Measurements from ENCODE around the gene AOPEP.
A peak's percentile ranks its signal among the peaks of the same experiment; 100 is the strongest.

AOPEP gene

GRCh38 chr9:94794476-94795167, 68.1 kb downstream of the AOPEP start:
- peak; percentile 18 to 50 (median 49) for DNase-seq

GRCh38 chr9:94796687-94797086, 70.2 kb downstream of the AOPEP start:
- no peak for DNase-seq

GRCh38 chr9:94798201-94798600, 71.7 kb downstream of the AOPEP start:
- DNase-seq: no peak

DNA sequence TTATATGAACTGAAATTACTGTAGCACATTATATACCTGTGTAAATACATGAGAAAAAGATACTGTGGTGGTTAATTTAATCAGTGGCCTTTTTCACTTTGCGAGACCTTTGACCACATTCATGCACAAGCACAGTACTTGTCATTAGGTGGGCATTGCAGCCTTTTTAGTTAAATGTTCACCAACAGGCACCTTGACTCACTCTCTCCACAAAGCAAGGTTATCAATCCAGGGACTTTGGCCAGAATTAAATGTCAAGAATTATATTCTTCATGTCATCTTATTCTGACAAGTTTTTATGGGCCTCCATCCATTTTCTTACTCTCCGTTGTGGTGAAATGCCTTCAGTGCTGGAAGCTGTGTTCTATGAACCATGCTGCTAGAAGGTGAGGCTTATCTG, 72.2 kb downstream of the AOPEP start:
- no peak for DNase-seq

DNA sequence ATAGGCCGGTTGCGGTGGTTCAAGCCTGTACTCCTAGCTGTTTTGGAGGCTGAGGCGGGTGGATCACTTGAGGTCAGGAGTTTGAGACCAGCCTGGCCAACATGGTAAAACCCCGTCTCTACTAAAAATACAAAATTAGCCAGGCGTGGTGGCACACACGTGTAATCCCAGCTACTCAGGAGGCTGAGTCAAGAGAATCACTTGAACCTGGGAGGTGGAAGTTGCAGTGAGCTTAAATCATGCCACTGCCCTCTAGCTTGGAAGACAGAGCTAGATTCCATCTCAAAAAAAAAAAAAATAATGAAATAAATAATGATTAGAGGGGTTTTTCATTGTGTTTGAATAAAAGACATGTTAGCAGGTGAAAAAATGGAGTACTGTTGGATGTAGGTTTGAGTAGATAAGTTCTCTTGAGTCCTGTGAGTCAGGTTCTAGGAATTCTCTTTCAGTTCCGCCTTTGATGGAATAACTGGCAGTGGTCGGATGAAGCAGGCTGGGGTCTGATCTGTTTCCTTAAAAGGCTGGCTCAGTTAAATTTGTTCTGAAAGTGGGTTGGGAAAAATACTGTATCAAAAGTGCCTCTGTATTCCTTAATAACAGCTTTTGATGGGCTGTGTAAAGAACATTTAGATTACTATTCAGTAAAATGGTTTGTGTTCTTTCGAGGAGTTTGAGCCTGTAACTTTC, 73.2 kb downstream of the AOPEP start:
- DNase-seq: no peak

DNA sequence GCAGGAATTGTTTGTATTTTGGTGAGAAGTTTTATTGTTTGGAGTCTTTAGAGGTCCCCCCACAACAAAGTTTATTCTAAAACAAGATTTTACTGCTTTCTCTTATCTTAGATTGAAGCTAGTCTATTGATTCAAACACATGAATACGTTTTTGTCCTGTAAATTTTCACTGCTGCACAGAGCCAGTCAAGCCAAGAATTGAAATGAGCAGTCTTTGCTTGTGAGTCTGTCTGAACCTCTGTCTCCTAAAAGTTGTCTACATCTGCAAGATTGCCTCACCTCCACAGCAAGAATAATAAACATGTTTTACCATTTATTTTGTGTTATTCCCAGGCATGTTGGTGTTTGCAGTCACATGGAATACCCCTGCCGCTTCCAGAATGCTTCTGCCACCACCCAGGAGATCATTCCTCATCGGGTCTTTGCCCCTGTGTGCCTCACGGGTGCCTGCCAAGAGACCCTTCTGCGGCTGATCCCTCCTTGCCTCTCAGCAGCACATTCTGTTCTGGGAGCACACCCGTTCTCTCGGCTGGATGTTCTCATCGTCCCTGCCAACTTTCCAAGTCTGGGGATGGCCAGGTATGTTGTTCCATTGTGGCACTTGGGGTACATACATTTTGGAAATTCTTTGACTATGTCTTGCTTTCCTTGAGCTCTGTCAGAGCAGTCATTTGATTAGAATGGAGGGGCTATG, 74.1 kb downstream of the AOPEP start:
- no peak for DNase-seq

- DNase-seq: no peak
These were observed 74.7 kb downstream of the AOPEP start for GRCh38 chr9:94801234-94801633.

DNA sequence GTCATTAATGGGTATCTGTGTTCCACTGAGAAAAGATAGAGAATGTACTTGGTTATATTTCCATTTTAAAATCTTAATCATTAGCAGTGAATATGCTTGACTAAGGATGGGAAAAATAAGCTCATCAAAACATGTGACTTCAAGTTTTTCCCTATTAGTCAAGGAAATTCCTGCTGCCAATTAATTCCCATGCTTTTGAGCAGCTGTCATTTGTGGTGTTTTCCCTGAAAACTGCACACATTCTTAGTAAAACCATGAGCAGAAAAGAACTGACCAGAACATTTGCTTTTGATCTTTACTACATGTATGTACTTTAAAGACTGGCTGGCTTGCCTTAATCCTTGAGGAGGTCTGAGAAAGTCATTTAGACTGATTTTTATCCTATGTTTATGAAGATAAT, 75.2 kb downstream of the AOPEP start:
- DNase-seq: peak in 2 of 3 donors; percentile 5 to 34

DNA sequence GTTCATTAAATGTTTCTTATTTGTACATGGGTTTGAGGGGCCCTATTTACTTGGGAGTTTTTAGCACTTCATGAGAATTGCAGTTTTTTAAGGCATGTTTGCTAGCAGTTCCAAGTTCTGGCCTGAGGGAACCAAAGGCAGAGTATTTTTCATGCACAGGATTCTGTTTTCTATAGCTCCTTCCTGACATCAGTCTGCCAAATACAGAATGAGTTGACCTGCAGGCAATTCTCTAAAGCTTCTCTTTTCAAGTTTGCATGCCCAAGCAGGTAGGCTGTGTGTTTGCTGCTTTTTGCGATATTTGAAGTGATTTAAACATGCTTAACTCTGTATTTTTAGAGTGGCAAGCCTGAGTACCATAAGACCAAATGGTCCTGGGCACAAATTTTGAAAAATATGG, 75.8 kb downstream of the AOPEP start:
- DNase-seq: no peak

GRCh38 chr9:94802793-94803192, 76.3 kb downstream of the AOPEP start:
- DNase-seq: peak in 1 of 3 donors; percentile 17

DNA sequence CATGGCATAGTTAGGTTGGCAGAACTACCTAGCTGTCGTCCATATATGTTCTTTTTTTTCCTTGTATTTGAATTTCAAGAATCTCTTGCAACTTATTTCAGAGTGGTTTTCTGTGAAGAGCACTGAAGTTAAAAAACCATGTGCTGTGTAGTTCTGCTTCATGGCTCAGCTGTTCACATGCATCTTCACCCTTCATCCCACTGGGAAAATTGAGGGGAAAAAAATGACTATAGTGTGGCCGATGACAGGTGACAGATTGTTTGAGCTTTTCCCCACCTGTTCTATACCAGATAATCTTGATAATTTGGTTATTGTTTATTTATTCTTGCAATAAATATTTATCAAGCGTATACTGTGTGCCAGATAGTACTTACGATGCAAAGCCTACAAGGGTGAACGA, 77.8 kb downstream of the AOPEP start:
- no peak for DNase-seq

DNA sequence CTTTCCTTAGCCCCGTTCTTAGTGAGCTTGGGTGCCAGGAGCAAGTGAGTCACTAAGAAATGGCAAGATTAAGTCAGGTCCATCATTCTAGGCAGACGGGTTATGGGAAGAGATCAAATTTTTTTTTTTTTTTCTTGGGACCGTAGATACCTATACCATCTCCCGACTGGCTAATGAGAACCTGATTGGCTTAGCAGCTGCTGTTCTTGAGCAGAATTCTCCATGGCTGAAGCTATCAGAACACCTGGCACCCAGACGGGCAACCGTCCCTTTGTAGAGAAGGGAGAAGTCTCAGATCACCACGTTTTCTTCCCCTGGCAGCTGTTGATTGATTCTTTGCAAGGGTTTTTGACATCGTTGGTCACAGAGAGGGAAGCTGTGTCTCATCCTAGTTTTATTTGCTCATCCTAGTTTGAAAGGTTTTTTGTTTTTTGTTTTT, 78.6 kb downstream of the AOPEP start:
- DNase-seq: peak in 2 of 3 donors; percentile 10

GRCh38 chr9:94805585-94805984, 79.1 kb downstream of the AOPEP start:
- DNase-seq: peak in 2 of 3 donors; percentile 40 to 52

- DNase-seq: no peak
These were observed 79.9 kb downstream of the AOPEP start for GRCh38 chr9:94806307-94806893.

DNA sequence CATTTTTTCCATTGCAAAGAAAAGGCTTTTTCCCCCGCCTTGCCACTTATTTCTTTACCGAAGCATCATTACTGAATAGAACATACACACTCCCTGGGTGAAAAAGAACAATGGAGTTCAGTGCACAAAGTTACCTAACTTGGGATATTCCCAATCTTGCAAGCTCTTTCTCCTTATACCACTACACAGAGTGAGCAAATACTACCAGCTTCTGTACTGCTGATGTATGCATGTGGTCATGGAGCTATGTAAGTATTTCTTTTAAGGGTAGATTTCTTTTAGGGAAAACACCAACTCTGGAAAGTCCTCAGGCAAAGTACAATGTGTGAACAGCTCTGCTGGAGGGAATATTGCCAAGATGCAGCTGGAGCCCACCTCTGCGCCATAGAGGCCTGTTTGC, 81.1 kb downstream of the AOPEP start:
- DNase-seq: peak; percentile 28 to 66 (median 36)

DNA sequence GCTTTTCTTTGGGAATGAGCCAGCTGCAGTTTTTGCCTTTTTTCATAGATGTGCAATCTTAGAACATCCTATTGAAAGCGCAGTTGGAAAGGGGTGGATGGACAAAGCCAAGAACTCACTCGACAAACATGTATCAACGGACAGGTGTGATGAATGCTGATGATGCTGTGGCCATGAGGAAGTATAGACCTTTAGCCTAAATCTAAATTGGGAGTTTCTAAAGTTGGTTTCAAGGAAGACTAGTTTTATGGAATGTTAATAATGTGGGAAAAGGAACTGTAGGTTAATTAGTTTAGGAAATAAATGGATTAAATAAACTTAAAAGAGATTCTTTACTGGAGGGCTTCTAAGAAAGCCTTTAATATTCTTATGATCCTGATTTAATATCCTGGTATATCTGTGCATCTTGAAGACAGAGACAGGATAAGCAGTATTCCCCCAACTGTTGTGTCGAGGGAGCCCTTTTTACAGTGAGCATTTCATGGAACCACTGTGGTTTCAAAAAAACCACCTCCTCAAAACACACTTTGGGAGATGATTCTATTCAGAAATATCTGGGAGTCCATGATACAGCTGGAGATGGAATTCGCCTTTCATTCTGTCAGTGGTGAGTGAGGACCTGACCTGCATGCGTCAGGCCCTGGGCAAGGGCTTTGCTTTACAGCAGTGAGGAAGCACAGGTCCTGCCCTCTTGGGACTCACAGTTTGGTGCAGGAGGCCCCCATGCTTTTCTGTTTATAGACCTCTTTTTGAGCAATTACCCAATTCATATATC, 82.6 kb downstream of the AOPEP start:
- no peak for DNase-seq

DNA sequence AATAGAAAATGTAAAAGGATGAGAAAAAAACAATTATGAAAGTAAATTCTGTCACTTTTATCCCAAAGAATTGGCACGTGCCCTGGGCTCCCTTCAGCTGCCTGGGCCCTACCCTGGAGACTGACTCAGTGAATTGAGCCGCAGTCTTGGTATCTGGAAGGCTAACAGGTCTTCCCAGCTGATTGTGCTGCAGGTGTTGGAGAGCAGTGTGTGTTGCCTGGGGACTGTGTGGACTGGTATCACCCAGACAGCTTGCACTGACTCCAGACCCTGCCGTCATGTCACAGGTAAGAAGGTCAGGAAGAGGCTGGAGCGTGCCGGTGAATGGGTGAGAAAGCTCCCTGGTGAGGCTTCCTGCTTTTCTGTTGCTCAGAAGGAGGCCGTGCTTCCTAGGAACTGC, 83.3 kb downstream of the AOPEP start:
- DNase-seq: no peak

DNA sequence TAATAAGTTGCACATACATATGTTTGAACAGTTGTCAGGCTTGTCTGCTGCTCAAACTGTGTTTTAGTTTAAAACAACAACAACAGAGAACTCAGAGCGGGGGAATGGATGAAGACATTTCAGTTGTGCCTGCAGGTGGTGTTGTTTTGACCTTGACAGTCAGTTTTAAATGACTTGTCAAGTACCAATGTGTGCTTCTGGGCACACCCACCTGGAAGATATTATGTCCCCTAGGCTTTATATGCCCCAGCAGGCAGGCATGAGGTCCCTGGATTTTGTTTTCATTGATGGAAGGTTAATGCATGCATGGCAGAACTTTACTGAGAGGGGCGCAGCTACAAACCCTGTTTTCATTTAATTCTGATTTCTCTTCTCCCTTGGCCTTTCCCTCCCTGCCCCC, 84.6 kb downstream of the AOPEP start:
- no peak for DNase-seq

GRCh38 chr9:94812343-94812742, 85.8 kb downstream of the AOPEP start:
- DNase-seq: no peak

- no peak for DNase-seq
These were observed 86.9 kb downstream of the AOPEP start for GRCh38 chr9:94813379-94813778.

GRCh38 chr9:94817291-94818177, 91.0 kb downstream of the AOPEP start:
- no peak for DNase-seq

DNA sequence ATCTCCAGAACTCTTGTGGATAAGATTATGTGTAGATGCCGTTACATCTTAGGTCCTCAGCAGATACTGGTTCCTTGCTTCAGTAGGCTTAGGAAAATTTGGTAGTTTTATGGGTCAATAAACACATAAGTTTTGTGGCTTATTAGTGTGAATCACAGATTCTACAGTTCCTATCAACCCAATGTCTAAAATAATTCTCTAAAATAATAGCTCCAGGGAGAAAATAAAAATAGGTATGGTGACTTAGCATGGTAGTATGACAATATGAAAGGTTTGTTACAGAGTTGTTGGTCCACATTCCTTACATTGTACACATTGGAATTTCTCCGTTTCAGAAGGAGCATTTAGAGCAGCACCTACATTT, 91.7 kb downstream of the AOPEP start:
- no peak for DNase-seq

Data from suppressor macrophage treated with lipopolysaccharide for 1 hour (primary cell).